SU-DHL-6 (cell line): ENCODE measurements around the gene ANKRD44.

Experiments used
- H2AFZ ChIP-seq: fragments of 200-600 bp; sonication (generic); 2 replicates; pipeline ENCODE4 v1.6.1; 2014; ENCODE audit warnings: low read depth, mild to moderate bottlenecking, moderate library complexity, mixed read lengths, antibody characterized with exemption, low read length; ENCODE audit not compliant: severe bottlenecking
- H3F3A ChIP-seq: fragments of 200-600 bp; shearing (Covaris generic); 2 replicates; pipeline ENCODE4 v1.6.0; 2016; ENCODE audit warnings: antibody characterized with exemption, mild to moderate bottlenecking; ENCODE audit not compliant: insufficient read depth
- H3K27ac ChIP-seq: fragments of 200-600 bp; sonication (generic); 2 replicates; pipeline ENCODE4 v1.5.1; 2016; ENCODE audit warnings: low read depth, mild to moderate bottlenecking, low read length, moderate library complexity, mixed read lengths
- H3K27me3 ChIP-seq: fragments of 200-600 bp; sonication (generic), shearing (Covaris generic); 2 replicates; pipeline ENCODE4 v1.6.0; 2014; ENCODE audit warnings: mild to moderate bottlenecking, low read length
- H3K36me3 ChIP-seq: fragments of 200-600 bp; sonication (generic); 2 replicates; pipeline ENCODE4 v1.6.1; 2014; ENCODE audit warnings: mild to moderate bottlenecking, low read length, mixed read lengths
- H3K4me2 ChIP-seq: fragments of 300-600, 200-600 bp; shearing (Covaris generic), sonication (generic); 2 replicates; pipeline ENCODE4 v1.6.0; 2014; ENCODE audit warnings: low read length, low read depth, mild to moderate bottlenecking; ENCODE audit not compliant: poor library complexity, severe bottlenecking
- H3K4me3 ChIP-seq: fragments of 200-600 bp; sonication (generic); 2 replicates; pipeline ENCODE4 v1.5.1; 2014; ENCODE audit warnings: antibody characterized with exemption, low read length, mild to moderate bottlenecking, mixed read lengths; ENCODE audit not compliant: insufficient read depth, poor library complexity, severe bottlenecking
- H3K79me2 ChIP-seq: fragments of 200-600 bp; sonication (generic); 2 replicates; pipeline ENCODE4 v1.6.1; 2014; ENCODE audit warnings: mild to moderate bottlenecking, low read length, moderate library complexity; ENCODE audit not compliant: insufficient read depth
- H3K9ac ChIP-seq: fragments of 200-600 bp; sonication (generic); 2 replicates; pipeline ENCODE4 v1.7.0; 2014; ENCODE audit warnings: mild to moderate bottlenecking, low read length
- H3K9me2 ChIP-seq: fragments of 200-600 bp; sonication (generic); replicated peaks from 2 replicates; pipeline ENCODE4 v1.6.1; 2014; ENCODE audit warnings: low read length; ENCODE audit not compliant: insufficient read depth
- H3K9me3 ChIP-seq: fragments of 200-600 bp; sonication (generic); 2 replicates; pipeline ENCODE4 v1.6.1; 2014; ENCODE audit warnings: low read length, mixed read lengths; ENCODE audit not compliant: insufficient read depth
- H4K20me1 ChIP-seq: fragments of 200-600 bp; sonication (generic); 2 replicates; pipeline ENCODE4 v1.6.1; 2014; ENCODE audit warnings: low read depth, mild to moderate bottlenecking, antibody characterized with exemption, low read length, moderate library complexity, mixed read lengths
- EZH2phosphoT487 ChIP-seq: fragments of 200-600 bp; sonication (generic), shearing (Covaris generic); conservative IDR thresholded peaks from 2 replicates; pipeline ENCODE4 v1.6.1; 2018; ENCODE audit warnings: mild to moderate bottlenecking, antibody characterized with exemption, low read length, moderate library complexity, mixed read lengths
- TF ChIP-seq, protein P1 (sequence below): fragments of 200-600 bp; sonication (generic); IDR thresholded peaks from one replicate; pipeline ENCODE4 v1.5.1; 2017; ENCODE audit warnings: antibody characterized with exemption, mild to moderate bottlenecking, low read length, moderate library complexity; ENCODE audit not compliant: insufficient read depth, poor library complexity, severe bottlenecking

ANKRD44 gene

DNA sequence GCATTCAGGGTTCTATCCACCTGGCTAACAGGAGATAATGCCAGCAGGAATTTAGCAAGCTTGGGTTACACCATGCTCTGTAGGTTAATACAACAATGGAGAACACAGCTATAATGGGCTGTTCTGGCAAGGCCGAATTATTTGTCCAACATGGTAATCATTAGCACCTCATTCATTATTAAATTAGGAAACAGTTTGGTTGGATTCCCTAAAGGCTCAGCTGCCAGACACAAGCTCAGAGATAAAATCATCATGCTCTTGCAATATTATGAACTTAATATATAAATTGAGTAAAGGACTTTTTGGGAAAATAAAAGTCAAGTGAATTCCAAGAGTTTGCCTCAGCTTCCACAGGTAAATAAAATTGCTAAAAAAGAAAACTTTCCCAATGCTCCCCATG lies 166.4 kb downstream of the ANKRD44 start:
- peaks cover 2% of the 10 kb centered on the region; the same call in 1 of the 2 replicates for H3K36me3 ChIP-seq
- H3K9me2 ChIP-seq = no peaks in the 10 kb centered on the region
- peaks cover 5% of the 10 kb centered on the region; the same call in 1 of the 2 replicates for H3K79me2 ChIP-seq
- no peaks in the 10 kb centered on the region for H4K20me1 ChIP-seq
- H3K4me2 ChIP-seq = peak overlapping the region; percentile 41
- H3F3A ChIP-seq = peaks cover 58% of the 10 kb centered on the region
- peak overlapping the region; percentile 22; the same call in 1 of the 2 replicates for H3K9ac ChIP-seq
- no peak for TF ChIP-seq EZH2phosphoT487
- TF ChIP-seq, protein P1, sequence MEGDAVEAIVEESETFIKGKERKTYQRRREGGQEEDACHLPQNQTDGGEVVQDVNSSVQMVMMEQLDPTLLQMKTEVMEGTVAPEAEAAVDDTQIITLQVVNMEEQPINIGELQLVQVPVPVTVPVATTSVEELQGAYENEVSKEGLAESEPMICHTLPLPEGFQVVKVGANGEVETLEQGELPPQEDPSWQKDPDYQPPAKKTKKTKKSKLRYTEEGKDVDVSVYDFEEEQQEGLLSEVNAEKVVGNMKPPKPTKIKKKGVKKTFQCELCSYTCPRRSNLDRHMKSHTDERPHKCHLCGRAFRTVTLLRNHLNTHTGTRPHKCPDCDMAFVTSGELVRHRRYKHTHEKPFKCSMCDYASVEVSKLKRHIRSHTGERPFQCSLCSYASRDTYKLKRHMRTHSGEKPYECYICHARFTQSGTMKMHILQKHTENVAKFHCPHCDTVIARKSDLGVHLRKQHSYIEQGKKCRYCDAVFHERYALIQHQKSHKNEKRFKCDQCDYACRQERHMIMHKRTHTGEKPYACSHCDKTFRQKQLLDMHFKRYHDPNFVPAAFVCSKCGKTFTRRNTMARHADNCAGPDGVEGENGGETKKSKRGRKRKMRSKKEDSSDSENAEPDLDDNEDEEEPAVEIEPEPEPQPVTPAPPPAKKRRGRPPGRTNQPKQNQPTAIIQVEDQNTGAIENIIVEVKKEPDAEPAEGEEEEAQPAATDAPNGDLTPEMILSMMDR = no peak
- peak overlapping the region; percentile 96 for H3K27ac ChIP-seq
- H3K27me3 ChIP-seq = no peaks in the 10 kb centered on the region
- H3K4me3 ChIP-seq = no peak overlapping the region
- H3K9me3 ChIP-seq = no peaks in the 10 kb centered on the region
- no peak overlapping the region for H2AFZ ChIP-seq

DNA sequence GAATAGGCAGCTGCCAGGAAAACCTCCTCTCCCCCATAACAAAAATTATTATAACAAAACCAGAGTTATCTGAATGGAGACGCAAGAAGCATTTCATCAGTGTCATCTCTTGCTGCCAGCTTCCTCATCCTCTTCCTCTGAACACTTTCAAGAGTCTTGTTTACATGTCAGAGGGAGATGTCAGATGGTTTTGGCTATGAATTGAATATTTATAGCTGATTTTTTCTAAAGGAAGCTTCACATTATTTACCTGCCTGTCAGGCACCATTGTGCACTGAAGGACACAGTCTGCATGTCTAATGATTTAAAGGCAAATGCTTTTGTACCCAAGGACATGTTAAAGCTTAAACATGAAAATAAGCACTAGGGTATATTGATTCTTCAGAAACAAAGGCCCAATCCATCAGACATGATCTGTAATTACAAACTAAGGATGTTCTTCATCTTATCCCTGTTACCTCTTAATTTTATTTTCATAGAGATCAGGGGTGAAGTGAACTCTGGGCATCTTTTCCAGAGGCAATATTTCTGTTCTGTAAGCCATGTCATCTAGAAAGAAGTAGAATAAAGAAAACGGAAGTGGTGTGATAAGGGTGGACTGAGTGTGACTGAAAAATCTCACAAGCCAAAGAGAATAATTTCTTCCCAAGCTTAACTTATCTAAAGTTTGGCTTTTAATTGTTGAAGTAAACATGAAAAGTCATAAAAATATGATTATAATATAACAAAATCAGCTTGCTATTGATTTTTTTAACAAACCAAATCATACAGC lies 168.7 kb downstream of the ANKRD44 start:
- no peak overlapping the region for H2AFZ ChIP-seq
- H3K4me2 ChIP-seq = peak overlapping the region; percentile 37
- no peaks in the 10 kb centered on the region for H4K20me1 ChIP-seq
- TF ChIP-seq, protein P1 = no peak
- no peak for TF ChIP-seq EZH2phosphoT487
- H3K9me3 ChIP-seq = no peaks in the 10 kb centered on the region
- no peak overlapping the region for H3K4me3 ChIP-seq
- peak overlapping the region; percentile 71 for H3K27ac ChIP-seq
- no peaks in the 10 kb centered on the region for H3K9me2 ChIP-seq
- H3K9ac ChIP-seq = peak overlapping the region; percentile 12
- H3K27me3 ChIP-seq = no peaks in the 10 kb centered on the region
- peaks cover 45% of the 10 kb centered on the region for H3F3A ChIP-seq
- no peaks in the 10 kb centered on the region for H3K79me2 ChIP-seq
- H3K36me3 ChIP-seq = peaks cover 2% of the 10 kb centered on the region; the same call in 1 of the 2 replicates

DNA sequence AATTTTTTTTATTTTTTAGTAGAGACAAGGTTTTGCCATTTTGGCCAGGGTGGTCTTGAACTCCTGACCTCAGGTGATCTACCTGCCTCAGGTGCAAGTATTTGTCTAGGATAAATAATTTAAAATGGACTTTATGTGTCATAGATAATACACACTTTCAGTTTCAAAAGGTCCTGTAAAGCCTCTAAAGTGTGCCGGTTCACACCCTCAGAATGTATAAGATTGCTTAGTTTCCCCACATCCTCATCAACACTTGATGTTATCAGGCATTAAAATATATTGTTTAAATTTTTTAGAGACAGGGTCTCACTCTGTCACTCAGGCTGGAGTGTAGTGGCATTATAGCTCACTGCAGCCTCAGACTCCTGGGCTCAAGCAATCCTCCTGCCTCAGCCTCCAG lies 170.5 kb downstream of the ANKRD44 start:
- no peak overlapping the region for H3K4me3 ChIP-seq
- no peaks in the 10 kb centered on the region for H4K20me1 ChIP-seq
- no peak overlapping the region for H3K4me2 ChIP-seq
- no peak overlapping the region for H3K27ac ChIP-seq
- peaks cover 27% of the 10 kb centered on the region for H3F3A ChIP-seq
- no peaks in the 10 kb centered on the region for H3K27me3 ChIP-seq
- H3K9ac ChIP-seq = no peak overlapping the region
- TF ChIP-seq EZH2phosphoT487 = no peak
- TF ChIP-seq, protein P1 = no peak
- no peak overlapping the region for H2AFZ ChIP-seq
- no peaks in the 10 kb centered on the region for H3K79me2 ChIP-seq
- no peaks in the 10 kb centered on the region for H3K9me2 ChIP-seq
- peaks cover 2% of the 10 kb centered on the region; the same call in 1 of the 2 replicates for H3K36me3 ChIP-seq
- H3K9me3 ChIP-seq = no peaks in the 10 kb centered on the region
